NB4 (cell line): ENCODE results near the gene LRRC7.

Experiments
- MYC ChIP-seq: IDR thresholded peaks from 2 replicates; pipeline ENCODE4 v1.6.1; 2011; ENCODE audit warnings: low read depth, low read length
- POLR2A ChIP-seq: IDR thresholded peaks from 2 replicates; pipeline ENCODE4 v1.6.1; 2011; ENCODE audit warnings: mild to moderate bottlenecking; ENCODE audit not compliant: insufficient read length; ENCODE audit errors: extremely low read depth
- TF ChIP-seq, protein P1 (sequence below): IDR thresholded peaks from one replicate; pipeline ENCODE4 v1.5.1; 2012; ENCODE audit warnings: low read depth, low read length
- TF ChIP-seq, protein P2 (sequence below): IDR thresholded peaks from 2 replicates; pipeline ENCODE4 v1.6.1; 2011; ENCODE audit warnings: low read depth, low read length

DNA sequence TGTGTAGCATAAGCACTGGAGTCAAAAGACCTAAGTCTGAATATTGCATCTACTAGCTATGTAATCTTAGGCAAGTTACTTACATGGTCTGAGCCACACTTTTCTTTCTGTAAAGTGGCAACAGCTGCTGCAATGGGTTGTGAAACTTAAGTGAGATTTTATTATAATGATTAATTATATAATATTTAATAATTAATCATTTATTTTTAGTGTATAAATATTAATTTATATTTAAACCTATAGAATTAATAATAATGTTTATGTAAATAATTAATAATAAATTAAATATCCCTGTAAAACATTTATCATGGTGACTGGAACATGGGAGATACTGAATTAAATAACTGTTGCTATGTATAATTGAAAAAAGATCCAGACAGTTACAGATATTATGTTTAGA lies 457.3 kb downstream of the LRRC7 start:
- TF ChIP-seq, protein P1, sequence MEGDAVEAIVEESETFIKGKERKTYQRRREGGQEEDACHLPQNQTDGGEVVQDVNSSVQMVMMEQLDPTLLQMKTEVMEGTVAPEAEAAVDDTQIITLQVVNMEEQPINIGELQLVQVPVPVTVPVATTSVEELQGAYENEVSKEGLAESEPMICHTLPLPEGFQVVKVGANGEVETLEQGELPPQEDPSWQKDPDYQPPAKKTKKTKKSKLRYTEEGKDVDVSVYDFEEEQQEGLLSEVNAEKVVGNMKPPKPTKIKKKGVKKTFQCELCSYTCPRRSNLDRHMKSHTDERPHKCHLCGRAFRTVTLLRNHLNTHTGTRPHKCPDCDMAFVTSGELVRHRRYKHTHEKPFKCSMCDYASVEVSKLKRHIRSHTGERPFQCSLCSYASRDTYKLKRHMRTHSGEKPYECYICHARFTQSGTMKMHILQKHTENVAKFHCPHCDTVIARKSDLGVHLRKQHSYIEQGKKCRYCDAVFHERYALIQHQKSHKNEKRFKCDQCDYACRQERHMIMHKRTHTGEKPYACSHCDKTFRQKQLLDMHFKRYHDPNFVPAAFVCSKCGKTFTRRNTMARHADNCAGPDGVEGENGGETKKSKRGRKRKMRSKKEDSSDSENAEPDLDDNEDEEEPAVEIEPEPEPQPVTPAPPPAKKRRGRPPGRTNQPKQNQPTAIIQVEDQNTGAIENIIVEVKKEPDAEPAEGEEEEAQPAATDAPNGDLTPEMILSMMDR, result no peak
- TF ChIP-seq POLR2A (no peak), MYC (no peak)
- TF ChIP-seq, protein P2, sequence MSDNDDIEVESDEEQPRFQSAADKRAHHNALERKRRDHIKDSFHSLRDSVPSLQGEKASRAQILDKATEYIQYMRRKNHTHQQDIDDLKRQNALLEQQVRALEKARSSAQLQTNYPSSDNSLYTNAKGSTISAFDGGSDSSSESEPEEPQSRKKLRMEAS, result no peak
